Activated CD8-positive, alpha-beta memory T cell treated with anti-CD3 and anti-CD28 coated beads for 48 hours (primary cell): ENCODE results near the gene ORMDL3.

Experiments
- DNase-seq, 3 experiments: peaks; one replicate each; pipeline ENCODE4 v3.0.0-alpha.2; 2020; ENCODE audit warnings: low read depth in 2 of 3, low spot score in 2 of 3

Gene ORMDL3

DNA sequence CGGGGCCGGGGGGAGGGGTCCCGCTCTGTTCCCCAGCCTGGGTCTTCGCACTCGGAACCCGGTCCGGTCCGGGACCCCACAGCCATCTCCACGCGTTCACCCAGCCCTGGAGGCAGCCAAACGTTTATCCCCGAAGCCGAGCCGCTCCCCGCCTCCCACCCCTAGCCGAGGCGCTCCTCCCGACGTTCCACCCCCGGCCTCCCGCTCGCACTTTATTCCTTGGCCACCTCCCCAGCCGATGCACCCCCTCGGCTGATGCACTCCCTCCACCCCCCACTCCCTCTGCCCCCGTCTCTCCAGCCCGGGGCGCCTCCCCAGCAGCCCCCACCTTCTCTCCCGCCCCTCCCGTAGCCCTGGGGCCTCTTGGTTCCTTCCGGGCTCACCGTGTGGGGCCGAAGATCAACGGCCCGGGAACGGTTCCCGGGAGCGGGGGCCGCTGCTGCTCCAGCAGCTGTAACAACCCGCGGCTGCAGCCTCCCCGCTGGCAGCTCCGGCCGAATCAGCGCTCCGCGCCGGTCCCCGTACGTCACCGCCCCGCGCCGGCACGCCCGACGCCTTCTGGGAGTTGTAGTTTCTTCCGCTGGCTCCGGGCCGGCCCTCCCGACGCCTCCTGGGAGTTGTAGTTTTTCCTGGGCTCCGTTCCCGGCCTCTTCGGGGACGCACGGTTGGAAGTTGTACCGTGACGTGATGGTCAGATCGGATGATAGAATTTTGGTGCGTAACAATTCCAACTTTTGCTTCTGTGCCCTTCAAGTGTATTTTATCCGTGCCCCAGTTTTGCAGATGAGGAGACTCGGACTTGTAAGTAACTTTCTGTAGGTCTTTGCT, at the start of gene ORMDL3, which contains the start of gene LRRC3C:
Gene ORMDL3 (minus strand): TSS at position 501 of the 828 bp plus-strand sequence. CDS start 3,398 bp downstream, outside the sequence.
Gene LRRC3C (plus strand): TSS at position 632 of the 828 bp plus-strand sequence. CDS start 13,792 bp downstream, outside the sequence.
- peak; percentile 87 to 91 (median 87) for DNase-seq

DNA sequence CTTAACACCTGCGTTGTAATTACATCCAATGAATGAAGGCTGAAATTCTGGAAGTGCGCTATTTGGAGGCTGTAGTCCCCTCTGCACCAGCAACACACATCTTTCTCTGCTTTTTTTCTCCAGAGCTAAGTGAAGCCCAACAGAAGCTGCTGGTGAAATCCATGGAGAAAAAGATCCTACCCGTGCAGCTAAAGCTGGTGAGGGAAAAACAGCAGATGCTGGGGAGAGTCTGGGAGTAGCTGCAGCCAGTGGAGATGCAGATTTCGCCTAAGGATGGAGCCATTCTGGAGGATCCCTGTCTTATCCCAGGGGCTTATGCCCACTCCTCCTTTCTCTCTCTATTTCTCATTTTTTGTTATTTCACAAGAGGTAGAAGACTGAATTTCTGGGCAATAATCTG, 48.4 kb upstream of the ORMDL3 start:
- DNase-seq: no peak

DNA sequence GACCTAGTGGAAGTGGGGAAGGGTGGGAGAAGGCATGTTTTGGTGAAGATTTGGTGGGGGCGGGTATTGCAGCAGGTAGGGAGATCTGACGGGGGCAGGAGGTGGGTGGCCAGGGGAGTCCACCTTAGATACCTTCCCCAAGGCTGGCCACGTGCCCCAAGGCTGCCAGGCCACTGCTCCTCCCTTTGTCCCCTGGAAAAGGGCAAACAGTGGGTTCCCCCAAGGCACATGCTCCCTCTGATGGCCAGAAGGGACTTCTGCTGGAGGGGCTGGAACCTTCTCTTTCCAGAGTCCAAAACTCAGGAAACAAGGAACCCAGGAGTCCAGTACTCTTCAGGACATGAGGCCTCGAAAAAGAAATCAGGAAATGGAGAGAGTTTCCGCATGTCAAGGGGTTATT, 47.0 kb upstream of the ORMDL3 start:
- no peak for DNase-seq

- DNase-seq: no peak
Observed at GRCh38 chr17:39973496-39973895, 46.1 kb upstream of the ORMDL3 start.

GRCh38 chr17:39972271-39972670, 44.9 kb upstream of the ORMDL3 start:
- DNase-seq: no peak

- DNase-seq: no peak
Observed at GRCh38 chr17:39971076-39971603, 43.7 kb upstream of the ORMDL3 start.

DNA sequence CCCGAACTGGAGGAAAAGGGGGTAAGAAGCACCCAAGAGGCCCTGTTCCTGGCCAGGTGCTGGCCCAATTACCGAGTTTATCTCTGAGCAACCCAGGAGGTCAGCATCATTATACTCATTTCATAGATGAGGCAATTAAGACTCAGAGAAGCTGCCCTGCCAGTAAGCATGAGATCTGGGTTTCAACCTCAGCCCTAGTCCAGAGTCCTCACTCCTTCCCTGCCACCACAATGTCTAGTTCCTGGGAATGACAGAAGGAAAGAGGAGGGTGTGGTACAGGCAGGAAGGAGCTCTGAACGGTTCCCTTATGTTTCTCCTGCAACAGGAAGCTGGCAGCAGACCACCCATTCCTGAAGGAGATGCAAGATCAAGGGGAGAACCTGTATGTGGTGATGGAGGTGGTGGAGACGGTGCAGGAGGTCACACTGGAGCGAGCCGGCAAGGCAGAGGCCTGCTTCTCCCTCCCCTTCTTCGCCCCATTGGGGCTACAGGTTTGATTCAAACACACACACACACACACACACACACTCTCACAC, 42.8 kb upstream of the ORMDL3 start:
- no peak for DNase-seq

GRCh38 chr17:39969375-39969774, 42.0 kb upstream of the ORMDL3 start:
- no peak for DNase-seq

GRCh38 chr17:39968761-39969160, 41.4 kb upstream of the ORMDL3 start:
- no peak for DNase-seq

- no peak for DNase-seq
Observed at GRCh38 chr17:39966771-39967170, 39.4 kb upstream of the ORMDL3 start.

DNA sequence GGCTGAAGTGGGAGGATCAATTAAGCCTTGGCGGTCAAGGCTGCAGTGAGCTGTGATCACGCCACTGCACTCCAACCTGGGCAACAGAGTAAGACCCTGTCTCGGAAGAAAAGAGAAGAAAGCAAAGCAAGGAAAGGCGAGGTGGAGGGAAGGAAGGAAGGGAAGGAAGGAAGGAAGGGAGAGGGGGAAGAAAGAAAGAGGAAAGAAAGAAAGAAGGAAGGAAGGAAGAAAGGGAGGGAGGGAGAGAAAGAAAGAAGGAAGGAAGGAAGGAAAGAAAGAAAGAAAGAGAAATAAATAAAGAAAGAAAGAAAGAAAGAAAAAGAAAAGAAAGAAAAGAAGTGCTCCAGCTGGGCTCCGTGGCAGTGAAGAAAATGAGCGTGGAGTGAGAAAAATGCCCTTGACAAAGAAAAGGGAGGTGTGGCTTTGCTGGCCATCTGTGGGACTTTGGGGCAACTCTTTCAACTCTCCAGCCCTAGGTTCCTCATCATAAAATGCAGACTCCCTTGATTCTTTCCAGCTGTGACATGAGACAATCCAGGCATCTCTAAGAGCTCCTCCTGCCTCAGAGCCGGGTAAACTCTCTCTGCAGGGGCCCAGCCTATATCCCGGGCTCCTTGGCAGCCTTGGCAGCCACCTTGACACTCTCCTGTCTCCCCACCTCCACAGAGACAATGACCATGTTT, 37.8 kb upstream of the ORMDL3 start:
- no peak for DNase-seq

DNA sequence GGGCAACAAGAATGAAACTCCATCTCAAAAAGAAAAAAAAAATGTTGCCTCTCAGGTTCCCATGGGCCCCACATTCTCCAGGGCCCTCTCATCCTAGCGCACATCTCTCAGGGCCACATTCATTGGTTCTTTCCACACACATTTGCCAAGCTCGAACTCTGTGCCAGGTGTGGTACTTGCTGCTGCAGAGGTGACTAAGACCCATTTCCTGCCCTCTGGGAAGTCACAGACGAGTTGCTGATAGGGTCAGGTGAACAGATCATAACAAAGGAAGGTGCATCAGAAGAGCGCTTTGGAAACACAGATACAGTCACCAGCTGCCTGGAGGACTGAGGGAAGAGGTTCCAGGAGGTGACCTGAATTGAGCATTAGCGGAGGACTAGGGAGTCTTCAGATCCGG, 36.4 kb upstream of the ORMDL3 start:
- DNase-seq: no peak

GRCh38 chr17:39962642-39963220, 35.3 kb upstream of the ORMDL3 start, which contains the start of gene GSDMA:
GSDMA (plus strand) TSS chr17:39963004; CDS start chr17:39965688, 2,684 bp downstream.
- no peak for DNase-seq

DNA sequence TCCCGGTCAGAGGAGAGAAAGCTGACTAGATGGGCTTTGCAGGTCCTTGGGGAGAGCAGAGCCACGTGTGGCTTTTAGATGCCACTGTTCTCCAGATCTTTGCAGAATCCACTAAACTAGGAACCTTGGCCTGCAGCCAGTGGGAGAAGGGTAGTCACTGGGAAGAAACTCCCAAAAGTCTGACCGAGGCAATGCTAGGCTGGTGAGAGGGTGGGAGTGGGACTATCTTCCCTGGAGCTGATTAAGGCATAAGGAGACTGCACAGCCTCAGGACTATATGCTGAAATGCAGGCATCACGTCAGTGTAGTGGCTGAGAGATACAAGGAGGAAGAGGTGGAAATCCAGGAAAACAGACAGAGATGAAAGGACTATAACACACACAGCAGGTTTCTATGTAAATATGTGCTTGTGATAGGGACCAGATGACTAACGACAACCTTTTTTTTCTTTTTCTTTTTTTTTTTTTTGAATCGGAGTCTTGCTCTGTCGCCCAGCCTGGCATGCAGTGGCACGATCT, 33.2 kb upstream of the ORMDL3 start:
- no peak for DNase-seq

- no peak for DNase-seq
Observed at GRCh38 chr17:39955726-39956225, 28.4 kb upstream of the ORMDL3 start.

DNA sequence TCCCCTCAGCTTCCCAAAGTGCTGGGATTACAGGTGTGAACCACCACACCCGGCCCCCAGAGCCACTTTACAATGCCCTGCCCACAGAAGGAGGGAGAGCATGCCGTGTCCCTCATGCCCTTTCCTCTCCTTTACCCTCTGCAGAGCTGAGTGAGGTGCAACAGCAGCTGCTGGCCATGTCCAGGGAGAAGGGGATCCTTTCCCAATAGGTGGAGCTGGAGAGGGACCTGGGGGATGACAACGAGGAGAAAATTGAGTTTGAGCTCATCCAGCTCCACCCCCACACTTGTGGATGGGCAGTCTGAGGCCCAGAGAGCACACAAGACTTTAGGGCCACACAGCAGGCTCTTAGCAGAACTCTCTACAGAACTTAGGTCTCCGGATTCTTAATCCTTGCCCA, 27.5 kb upstream of the ORMDL3 start:
- DNase-seq: no peak

DNA sequence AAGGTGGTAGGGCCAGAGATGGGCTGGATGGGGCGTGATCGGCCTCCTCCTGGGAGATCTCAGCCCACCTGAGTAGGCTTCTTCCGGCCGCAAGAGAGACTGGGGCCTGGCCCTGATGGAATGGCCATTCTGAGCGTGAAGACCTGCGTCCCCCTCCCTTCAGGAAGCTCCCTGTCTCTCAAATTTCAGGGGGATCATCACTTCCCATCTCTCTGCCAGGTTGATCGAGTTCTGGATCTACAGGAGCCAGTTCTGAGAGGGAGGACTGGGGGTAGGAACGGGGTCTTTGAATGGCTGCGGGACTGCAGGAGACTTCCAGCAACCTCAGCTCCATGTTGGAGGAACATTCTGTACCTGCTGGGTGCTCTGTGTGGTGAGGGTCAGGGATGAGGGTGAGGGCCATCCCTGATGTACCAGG, 26.1 kb upstream of the ORMDL3 start:
- no peak for DNase-seq

DNA sequence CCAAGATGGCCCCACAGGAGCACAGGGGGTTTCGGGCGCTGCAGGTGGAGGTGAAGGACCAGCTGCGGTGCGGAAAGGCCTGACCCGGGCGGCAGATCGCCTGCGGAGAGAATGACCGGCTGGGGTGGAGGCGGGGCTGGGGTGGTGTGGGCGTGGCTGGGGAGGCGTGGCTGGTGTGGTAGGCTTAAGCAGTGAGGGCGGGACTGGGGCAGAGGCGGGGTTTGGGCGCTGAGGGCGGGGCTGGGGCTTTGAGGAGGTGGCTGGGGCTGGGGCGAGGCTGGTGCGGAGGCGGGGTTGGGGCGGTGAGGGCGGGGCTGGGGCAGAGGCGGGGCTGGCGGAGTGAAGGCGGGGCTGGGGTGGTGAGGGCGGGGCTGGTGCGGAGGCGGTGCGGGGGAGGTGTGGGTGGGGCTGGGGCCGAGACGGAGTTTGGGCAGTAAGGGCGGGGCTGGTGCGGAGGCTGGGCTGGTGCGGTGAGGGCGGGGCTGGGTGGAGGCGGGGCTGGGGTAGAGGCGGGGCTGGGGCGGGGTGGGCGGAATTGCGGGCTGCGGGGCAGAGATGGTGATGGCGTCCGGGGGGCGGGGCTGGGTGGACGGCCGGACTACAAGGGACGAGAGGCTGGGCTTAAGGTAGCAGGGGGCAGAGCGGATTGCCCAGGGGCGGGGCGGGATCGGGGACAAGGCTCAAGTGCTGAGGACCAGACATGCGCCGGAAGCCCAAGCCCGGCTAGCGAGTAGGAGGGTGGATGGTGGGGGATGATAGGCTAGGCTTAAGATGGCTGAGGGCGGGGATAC, 25.5 kb upstream of the ORMDL3 start:
- peak; percentile 67 to 79 (median 70) for DNase-seq

DNA sequence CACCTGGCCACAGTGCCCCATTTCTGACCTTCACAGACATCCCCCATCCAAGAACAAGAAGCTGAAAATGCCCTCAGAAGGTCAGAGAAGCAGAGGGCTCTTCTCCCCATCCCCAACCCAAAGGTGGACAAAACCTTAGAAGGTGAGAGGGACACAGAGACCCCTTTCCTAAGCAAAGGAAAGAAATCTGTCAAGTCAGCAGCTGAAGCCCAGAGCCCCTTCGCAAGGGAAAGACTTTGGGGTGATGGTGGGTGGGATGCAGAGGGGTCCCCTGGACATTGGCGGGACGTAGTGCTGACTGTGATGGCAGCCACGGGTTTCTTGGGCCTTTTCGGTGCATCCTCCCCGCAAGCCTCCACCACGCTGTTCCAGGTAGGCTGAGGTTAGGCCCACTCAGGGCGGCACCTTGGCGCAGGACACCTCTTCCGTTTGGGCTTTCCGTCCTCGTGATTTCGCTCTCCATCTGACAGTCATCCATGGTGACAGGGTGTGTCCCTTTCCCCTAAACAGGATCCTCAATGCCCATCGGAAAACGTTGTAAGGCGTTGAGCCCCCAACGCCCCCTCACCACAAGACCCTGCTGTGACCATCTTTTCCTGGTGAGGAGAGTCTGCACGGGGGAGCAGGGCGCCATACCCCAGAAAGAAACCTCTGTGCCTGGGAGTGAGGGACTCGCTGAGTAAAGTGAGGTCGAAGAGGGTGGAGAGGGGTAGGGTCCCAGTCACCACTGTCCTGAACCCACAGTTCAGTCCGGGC, 24.7 kb upstream of the ORMDL3 start:
- DNase-seq: no peak
